Astrocyte (in vitro differentiated cells and primary cell): ENCODE data around the gene STOX1. TPM values are rescaled to one million over a fixed set of nuclear protein-coding genes. Genes with fewer than 3 reads are reported as not detected.
"Not testable (repeated sequence)": the region's sequence is repeated elsewhere in the genome, so short reads cannot be mapped to it uniquely, and the experiment has no call there.

Source experiments
- DNase-seq: peaks from one replicate; pipeline ENCODE4 v3.0.0-alpha.2; 2010; ENCODE audit warnings: low read depth
- FAIRE-seq: peaks from 2 replicates; lab custom pipeline; 2011; peaks lifted over from hg19 to GRCh38; lab: Jason Lieb, UNC
- H2AFZ ChIP-seq: 2 replicates; pipeline ENCODE4 v1.6.0; 2012; ENCODE audit warnings: low read depth, low read length, inconsistent platforms
- H3K27ac ChIP-seq: 2 replicates; pipeline ENCODE4 v1.5.1; 2011; ENCODE audit warnings: low read depth, low read length, inconsistent platforms
- H3K27me3 ChIP-seq: 2 replicates; pipeline ENCODE4 v1.6.0; 2011; ENCODE audit warnings: low read length, inconsistent platforms; ENCODE audit not compliant: insufficient read depth
- H3K36me3 ChIP-seq: 2 replicates; pipeline ENCODE4 v1.5.1; 2011; ENCODE audit warnings: low read length, inconsistent platforms; ENCODE audit not compliant: insufficient read depth
- H3K4me1 ChIP-seq: 2 replicates; pipeline ENCODE4 v1.5.1; 2011; ENCODE audit warnings: low read length, inconsistent platforms; ENCODE audit not compliant: insufficient read depth
- H3K4me2 ChIP-seq: 2 replicates; pipeline ENCODE4 v1.6.0; 2012; ENCODE audit warnings: low read length, inconsistent platforms
- H3K4me3 ChIP-seq: 2 replicates; pipeline ENCODE4 v1.5.1; 2011; ENCODE audit warnings: low read depth, mild to moderate bottlenecking, low read length, inconsistent platforms; ENCODE audit not compliant: insufficient read depth
- H3K79me2 ChIP-seq: 2 replicates; pipeline ENCODE4 v1.6.0; 2012; ENCODE audit warnings: mild to moderate bottlenecking, low read length, inconsistent platforms; ENCODE audit not compliant: insufficient read depth
- H3K9ac ChIP-seq: 2 replicates; pipeline ENCODE4 v1.6.0; 2012; ENCODE audit warnings: mild to moderate bottlenecking, low read length, inconsistent platforms
- H3K9me3 ChIP-seq: 2 replicates; pipeline ENCODE4 v1.5.1; 2012; ENCODE audit warnings: low read depth, mild to moderate bottlenecking, low read length, inconsistent platforms; ENCODE audit not compliant: insufficient read depth
- H4K20me1 ChIP-seq: 2 replicates; pipeline ENCODE4 v1.6.0; 2012; ENCODE audit warnings: low read length, inconsistent platforms; ENCODE audit not compliant: insufficient read depth
- H3K27ac Mint-ChIP-seq: one replicate; pipeline ENCODE4 v1.8.0; 2021; ENCODE audit warnings: mild to moderate bottlenecking, mixed read lengths; ENCODE audit not compliant: unreplicated experiment
- H3K27me3 Mint-ChIP-seq: one replicate; pipeline ENCODE4 v1.8.0; 2021; ENCODE audit warnings: low read depth, mixed read lengths; ENCODE audit not compliant: unreplicated experiment
- H3K36me3 Mint-ChIP-seq: one replicate; pipeline ENCODE4 v1.8.0; 2021; ENCODE audit warnings: low read depth, mixed read lengths; ENCODE audit not compliant: unreplicated experiment
- H3K4me1 Mint-ChIP-seq: one replicate; pipeline ENCODE4 v1.8.0; 2021; ENCODE audit warnings: low read depth, mixed read lengths; ENCODE audit not compliant: unreplicated experiment
- H3K4me3 Mint-ChIP-seq: one replicate; pipeline ENCODE4 v1.8.0; 2021; ENCODE audit warnings: mild to moderate bottlenecking, moderate library complexity, mixed read lengths; ENCODE audit not compliant: unreplicated experiment
- H3K9me3 Mint-ChIP-seq: one replicate; pipeline ENCODE4 v1.8.0; 2021; ENCODE audit warnings: mild to moderate bottlenecking, mixed read lengths; ENCODE audit not compliant: unreplicated experiment
- EZH2 ChIP-seq: IDR thresholded peaks from 2 replicates; pipeline ENCODE4 v1.6.1; 2012; ENCODE audit warnings: mild to moderate bottlenecking, low read length, inconsistent platforms; ENCODE audit not compliant: insufficient read depth
- total RNA-seq: library from RNA; stranded (reverse); gene quantifications from 2 replicates; pipeline ENCODE4 v1.2.1, GENCODE V29; 2021
- TF ChIP-seq, protein P1 (sequence below): IDR thresholded peaks from 2 replicates; pipeline ENCODE4 v1.5.1; 2011; ENCODE audit warnings: low read depth, mild to moderate bottlenecking, inconsistent platforms, low read length, moderate library complexity; ENCODE audit not compliant: insufficient read depth

STOX1 gene
- total RNA-seq, 1 donor from 2014 or later = 0.25 TPM

DNA sequence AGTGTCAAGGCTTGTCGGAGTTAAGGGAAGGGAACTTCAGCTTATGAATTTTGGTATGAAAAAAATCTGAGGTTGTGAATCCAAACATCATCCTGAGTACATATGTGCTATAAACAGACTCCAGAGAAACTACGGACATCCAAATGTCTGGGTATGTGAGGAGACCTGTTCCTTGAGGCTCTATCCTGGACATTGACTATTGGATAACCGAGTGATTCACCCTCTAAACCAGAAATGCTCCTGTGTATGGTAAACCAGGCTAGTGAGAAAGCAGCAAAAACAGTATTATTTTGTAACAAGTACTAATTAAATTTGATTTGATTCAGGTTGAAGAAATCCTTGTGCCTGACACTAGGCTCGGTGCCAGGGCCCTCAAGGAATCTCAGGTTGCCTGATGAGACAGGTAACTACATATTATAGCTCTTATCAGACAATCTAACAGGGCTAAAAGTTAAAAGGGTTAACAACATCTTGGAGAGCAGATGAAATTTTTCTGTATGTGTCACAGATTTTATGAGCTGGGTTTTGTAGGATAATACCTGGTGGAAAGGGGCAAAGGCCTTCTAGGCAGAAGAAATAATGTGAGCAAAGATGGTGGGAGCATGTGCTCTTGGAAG is 10.4 kb upstream of the STOX1 start:
- no peaks in the 10 kb centered on the region for H3K36me3 Mint-ChIP-seq
- H3K4me3 Mint-ChIP-seq = no peak overlapping the region
- no peaks in the 10 kb centered on the region for H3K27me3 ChIP-seq
- H3K9ac ChIP-seq = no peak overlapping the region
- no peak overlapping the region for H2AFZ ChIP-seq
- H3K27ac ChIP-seq = no peak overlapping the region
- no peak overlapping the region for H3K4me3 ChIP-seq
- DNase-seq = no peak
- H3K79me2 ChIP-seq = no peaks in the 10 kb centered on the region
- H3K9me3 ChIP-seq = no peaks in the 10 kb centered on the region
- no peaks in the 10 kb centered on the region for H3K9me3 Mint-ChIP-seq
- no peak overlapping the region for H3K27ac Mint-ChIP-seq
- H3K4me1 Mint-ChIP-seq = no peaks in the 10 kb centered on the region
- no peaks in the 10 kb centered on the region for H3K4me1 ChIP-seq
- peaks cover 3% of the 10 kb centered on the region for H3K27me3 Mint-ChIP-seq
- TF ChIP-seq, protein P1, sequence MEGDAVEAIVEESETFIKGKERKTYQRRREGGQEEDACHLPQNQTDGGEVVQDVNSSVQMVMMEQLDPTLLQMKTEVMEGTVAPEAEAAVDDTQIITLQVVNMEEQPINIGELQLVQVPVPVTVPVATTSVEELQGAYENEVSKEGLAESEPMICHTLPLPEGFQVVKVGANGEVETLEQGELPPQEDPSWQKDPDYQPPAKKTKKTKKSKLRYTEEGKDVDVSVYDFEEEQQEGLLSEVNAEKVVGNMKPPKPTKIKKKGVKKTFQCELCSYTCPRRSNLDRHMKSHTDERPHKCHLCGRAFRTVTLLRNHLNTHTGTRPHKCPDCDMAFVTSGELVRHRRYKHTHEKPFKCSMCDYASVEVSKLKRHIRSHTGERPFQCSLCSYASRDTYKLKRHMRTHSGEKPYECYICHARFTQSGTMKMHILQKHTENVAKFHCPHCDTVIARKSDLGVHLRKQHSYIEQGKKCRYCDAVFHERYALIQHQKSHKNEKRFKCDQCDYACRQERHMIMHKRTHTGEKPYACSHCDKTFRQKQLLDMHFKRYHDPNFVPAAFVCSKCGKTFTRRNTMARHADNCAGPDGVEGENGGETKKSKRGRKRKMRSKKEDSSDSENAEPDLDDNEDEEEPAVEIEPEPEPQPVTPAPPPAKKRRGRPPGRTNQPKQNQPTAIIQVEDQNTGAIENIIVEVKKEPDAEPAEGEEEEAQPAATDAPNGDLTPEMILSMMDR = no peak
- TF ChIP-seq EZH2 = no peak
- H3K36me3 ChIP-seq = no peaks in the 10 kb centered on the region
- no peaks in the 10 kb centered on the region for H4K20me1 ChIP-seq
- FAIRE-seq = no peak
- H3K4me2 ChIP-seq = no peak overlapping the region

- not testable (repeated sequence) for H3K27ac Mint-ChIP-seq, H3K4me1 ChIP-seq, H3K9me3 ChIP-seq, H3K79me2 ChIP-seq, H3K36me3 Mint-ChIP-seq, H2AFZ ChIP-seq, H3K4me2 ChIP-seq, H4K20me1 ChIP-seq, H3K9ac ChIP-seq, H3K4me1 Mint-ChIP-seq, H3K4me3 Mint-ChIP-seq, H3K36me3 ChIP-seq, FAIRE-seq, H3K9me3 Mint-ChIP-seq, H3K27me3 ChIP-seq, H3K27me3 Mint-ChIP-seq, DNase-seq, H3K4me3 ChIP-seq, H3K27ac ChIP-seq
These were observed 7.0 kb upstream of the STOX1 start for GRCh38 chr10:68820359-68820758.

GRCh38 chr10:68822626-68823025 is 4.7 kb upstream of the STOX1 start:
- H3K36me3 ChIP-seq, FAIRE-seq, H3K27ac ChIP-seq, H4K20me1 ChIP-seq, H3K9me3 ChIP-seq, H3K4me2 ChIP-seq, H3K4me1 Mint-ChIP-seq, H3K9me3 Mint-ChIP-seq, H3K9ac ChIP-seq, H3K27me3 ChIP-seq, H2AFZ ChIP-seq, H3K36me3 Mint-ChIP-seq, DNase-seq, H3K4me1 ChIP-seq, H3K27me3 Mint-ChIP-seq, H3K79me2 ChIP-seq, H3K27ac Mint-ChIP-seq, H3K4me3 ChIP-seq, H3K4me3 Mint-ChIP-seq: not testable (repeated sequence)

GRCh38 chr10:68827592-68827959 is 245 bp downstream of the STOX1 start:
- not testable (repeated sequence) for H3K9ac ChIP-seq, H4K20me1 ChIP-seq, FAIRE-seq, H3K36me3 Mint-ChIP-seq, H3K36me3 ChIP-seq, H3K4me3 Mint-ChIP-seq, H3K27ac ChIP-seq, DNase-seq, H3K27ac Mint-ChIP-seq, H3K4me1 ChIP-seq, H3K9me3 Mint-ChIP-seq, H2AFZ ChIP-seq, H3K79me2 ChIP-seq, H3K4me1 Mint-ChIP-seq, H3K9me3 ChIP-seq
- Histone ChIP-seq H3K4me3 (peak overlapping the region; percentile 60), H3K27me3 (peaks cover 18% of the 10 kb centered on the region), H3K4me2 (peak overlapping the region; percentile 92)
- H3K27me3 Mint-ChIP-seq = peaks cover 21% of the 10 kb centered on the region

GRCh38 chr10:68828083-68828601 is 811 bp downstream of the STOX1 start:
- not testable (repeated sequence) for FAIRE-seq, H3K9me3 Mint-ChIP-seq, H3K4me1 Mint-ChIP-seq, H3K9me3 ChIP-seq, H3K36me3 Mint-ChIP-seq, H3K27ac Mint-ChIP-seq, H3K9ac ChIP-seq, H3K36me3 ChIP-seq, DNase-seq, H4K20me1 ChIP-seq, H3K79me2 ChIP-seq, H3K27ac ChIP-seq, H3K4me1 ChIP-seq
- peaks cover 21% of the 10 kb centered on the region for H3K27me3 Mint-ChIP-seq
- peak overlapping the region; percentile 60 for H3K4me3 Mint-ChIP-seq
- peak overlapping the region; percentile 33 for H3K4me3 ChIP-seq
- peak overlapping the region; percentile 34 for H2AFZ ChIP-seq
- H3K27me3 ChIP-seq = peaks cover 18% of the 10 kb centered on the region
- peak overlapping the region; percentile 75 for H3K4me2 ChIP-seq
